ENCODE data around the gene CFAP299.

- TF ChIP-seq, protein P1, sequence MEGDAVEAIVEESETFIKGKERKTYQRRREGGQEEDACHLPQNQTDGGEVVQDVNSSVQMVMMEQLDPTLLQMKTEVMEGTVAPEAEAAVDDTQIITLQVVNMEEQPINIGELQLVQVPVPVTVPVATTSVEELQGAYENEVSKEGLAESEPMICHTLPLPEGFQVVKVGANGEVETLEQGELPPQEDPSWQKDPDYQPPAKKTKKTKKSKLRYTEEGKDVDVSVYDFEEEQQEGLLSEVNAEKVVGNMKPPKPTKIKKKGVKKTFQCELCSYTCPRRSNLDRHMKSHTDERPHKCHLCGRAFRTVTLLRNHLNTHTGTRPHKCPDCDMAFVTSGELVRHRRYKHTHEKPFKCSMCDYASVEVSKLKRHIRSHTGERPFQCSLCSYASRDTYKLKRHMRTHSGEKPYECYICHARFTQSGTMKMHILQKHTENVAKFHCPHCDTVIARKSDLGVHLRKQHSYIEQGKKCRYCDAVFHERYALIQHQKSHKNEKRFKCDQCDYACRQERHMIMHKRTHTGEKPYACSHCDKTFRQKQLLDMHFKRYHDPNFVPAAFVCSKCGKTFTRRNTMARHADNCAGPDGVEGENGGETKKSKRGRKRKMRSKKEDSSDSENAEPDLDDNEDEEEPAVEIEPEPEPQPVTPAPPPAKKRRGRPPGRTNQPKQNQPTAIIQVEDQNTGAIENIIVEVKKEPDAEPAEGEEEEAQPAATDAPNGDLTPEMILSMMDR (IDR thresholded peaks at IDR 0.05; ENCODE audit: low read length), result no peak
- no peak for TF ChIP-seq EZH2 (optimal IDR thresholded peaks at IDR 0.05; ENCODE audit: low read depth, low read length)
- TF ChIP-seq EZH2phosphoT487 (IDR thresholded peaks at IDR 0.05; ENCODE audit: low read length), result no peak
Measured at GRCh38 chr4:80705311-80705710, 369.8 kb downstream of the CFAP299 start.

Data from MM.1S (cell line).